HepG2 (cell line): Measurements from ENCODE around the gene PRKD2. TPM values are rescaled to one million over a fixed set of nuclear protein-coding genes. Genes with fewer than 3 reads are reported as not detected.

Experiments
- ATF1 ChIP-seq: IDR thresholded peaks from 2 replicates; pipeline ENCODE4 v1.6.1; 2016; ENCODE audit warnings: mild to moderate bottlenecking, control low read depth
- CTCF ChIP-seq: sonication (generic); formaldehyde crosslinking; IDR thresholded peaks from 2 replicates; pipeline ENCODE4 v1.5.0; 2020; ENCODE audit warnings: mild to moderate bottlenecking, missing genetic modification reagents, moderate library complexity
- ELF4 ChIP-seq: sonication (generic); formaldehyde crosslinking; IDR thresholded peaks from 2 replicates; pipeline ENCODE4 v1.5.0; 2020; ENCODE audit warnings: missing genetic modification reagents, mild to moderate bottlenecking, moderate library complexity, borderline replicate concordance
- FOSL1 ChIP-seq: sonication (generic); formaldehyde crosslinking; IDR thresholded peaks from 2 replicates; pipeline ENCODE4 v1.9.0; 2021; ENCODE audit warnings: missing genetic modification reagents, borderline replicate concordance
- HMG20B ChIP-seq: conservative IDR thresholded peaks from 2 replicates; pipeline ENCODE4 v1.6.1; 2016; ENCODE audit warnings: missing genetic modification reagents, missing compliant biosample characterization
- HOXA3 ChIP-seq: sonication (generic); formaldehyde crosslinking; IDR thresholded peaks from 2 replicates; pipeline ENCODE4 v1.5.0; 2020; ENCODE audit warnings: missing genetic modification reagents
- NFAT5 ChIP-seq: sonication (generic); formaldehyde crosslinking; IDR thresholded peaks from 2 replicates; pipeline ENCODE4 v1.4.0; 2020; ENCODE audit warnings: missing genetic modification reagents
- NR1H2 ChIP-seq: sonication (generic); formaldehyde crosslinking; IDR thresholded peaks from 2 replicates; pipeline ENCODE4 v1.8.1; 2022; ENCODE audit warnings: low read depth, missing genetic modification reagents, borderline replicate concordance
- REPIN1 ChIP-seq: sonication (generic); formaldehyde crosslinking; IDR thresholded peaks from 2 replicates; pipeline ENCODE4 v1.8.0; 2022; ENCODE audit warnings: missing genetic modification reagents, low read depth, mild to moderate bottlenecking, borderline replicate concordance
- RERE ChIP-seq: IDR thresholded peaks from 2 replicates; pipeline ENCODE4 v1.6.1; 2016; ENCODE audit warnings: low read depth, missing genetic modification reagents, missing compliant biosample characterization
- SNAPC5 ChIP-seq: sonication (generic); formaldehyde crosslinking; IDR thresholded peaks from 2 replicates; pipeline ENCODE4 v1.8.1; 2023; ENCODE audit warnings: mild to moderate bottlenecking, missing genetic modification reagents, borderline replicate concordance
- ZBTB38 ChIP-seq: sonication (generic); formaldehyde crosslinking; IDR thresholded peaks from 2 replicates; pipeline ENCODE4 v1.5.1; 2020; ENCODE audit warnings: mild to moderate bottlenecking, missing genetic modification reagents
- ZNF558 ChIP-seq: sonication (generic); formaldehyde crosslinking; IDR thresholded peaks from 2 replicates; pipeline ENCODE4 v1.9.0; 2022; ENCODE audit warnings: mild to moderate bottlenecking, missing genetic modification reagents, borderline replicate concordance
- ZNF572 ChIP-seq: sonication (generic); formaldehyde crosslinking; IDR thresholded peaks from 2 replicates; pipeline ENCODE4 v1.5.1; 2020; ENCODE audit warnings: mild to moderate bottlenecking, missing genetic modification reagents
- polyA plus RNA-seq, 8 experiments: library from polyadenylated mRNA; depleted of rRNA in 3 of 8; stranded (reverse) in 7 of 8; unstranded in 1 of 8; fragments of >200 nt; fragmentation: Illumina TruSeq in 4 of 8; extraction: Trizol in 4 of 8; gene quantifications; 2 replicates each; pipeline versions ENCODE4 v1.2.1 to v1.2.3, GENCODE V29; 2011 to 2016; ENCODE audit warnings: low read depth in 4 of 8, missing spikeins in 1 of 8, mixed read lengths in 1 of 8; ENCODE audit not compliant: insufficient read depth in 1 of 8
- total RNA-seq, 5 experiments: library from RNA; depleted of rRNA; stranded (reverse); fragments of >200 nt; fragmentation: Illumina TruSeq; extraction: Trizol; gene quantifications; 2 replicates each; pipeline ENCODE4 v1.2.3, GENCODE V29; 2016; ENCODE audit warnings: low read depth in 1 of 5

PRKD2 gene
- total and polyA plus RNA-seq, 2 of the 13 experiments (the other 11 are each of a cell fraction or from before 2014, with no cell fraction given): 6.7 to 7.3 TPM

- TF ChIP-seq NFAT5 (CRISPR knock-in tag) (no peak), RERE (CRISPR knock-in tag) (no peak), ZBTB38 (peak; percentile 96), REPIN1 (no peak), ZNF572 (CRISPR knock-in tag) (no peak), ZNF558 (CRISPR knock-in tag) (no peak), ELF4 (no peak), ATF1 (CRISPR knock-in tag) (no peak), SNAPC5 (CRISPR knock-in tag) (no peak), CTCF (CRISPR knock-in tag) (peak; percentile 60), HOXA3 (peak; percentile 51; the same call in 1 of the 2 replicates), NR1H2 (CRISPR knock-in tag) (no peak), FOSL1 (no peak), HMG20B (CRISPR knock-in tag) (no peak)
These were observed 4.5 kb upstream of the PRKD2 start (continued) for GRCh38 chr19:46721269-46722003.
